ENCODE measurements around the gene LRRC34. TPM values are rescaled to one million over a fixed set of nuclear protein-coding genes. Genes with fewer than 3 reads are reported as not detected.

The LRRC34 gene
- total and polyA plus RNA-seq, 12 donors = 0.12 to 5.2 (median 2.1) TPM

DNA sequence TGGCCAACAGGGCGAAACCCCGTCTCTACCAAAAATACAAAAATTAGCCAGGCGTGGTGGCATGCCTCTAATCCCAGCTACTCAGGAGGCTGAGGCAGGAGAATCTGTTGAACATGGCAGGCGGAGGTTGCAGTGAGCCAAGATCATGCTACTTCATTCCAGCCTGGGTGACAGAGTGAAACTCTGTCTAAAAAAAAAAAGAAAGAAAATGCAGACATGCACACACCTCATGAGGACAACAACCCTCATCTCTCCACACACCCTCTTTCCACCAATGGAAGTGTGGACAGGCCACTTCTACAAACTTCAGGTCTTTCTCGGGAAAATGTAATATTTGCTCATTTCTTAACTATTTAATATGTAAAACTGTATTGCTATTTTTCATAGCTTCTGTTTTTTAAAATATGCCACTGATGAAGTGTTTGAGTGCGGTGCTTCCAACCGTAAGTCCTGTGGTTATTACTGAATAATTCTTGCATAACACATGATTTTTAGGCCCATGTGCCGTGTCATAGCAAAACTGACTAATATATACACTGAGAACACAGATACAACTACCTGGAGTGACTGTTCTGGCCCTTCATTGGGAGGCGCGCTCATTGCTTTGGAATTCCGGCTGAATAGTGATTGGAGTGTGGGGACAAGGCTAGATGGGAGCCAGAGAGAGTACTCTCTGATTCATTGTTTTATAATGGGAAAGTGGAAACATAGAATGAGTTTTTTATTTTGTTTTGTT, 33.9 kb upstream of the LRRC34 start:
- Histone ChIP-seq H3K27me3 (no peaks in the 10 kb centered on the region), H3K27ac (no peak overlapping the region), H3K4me3 (no peak overlapping the region), H3K9me3 (replicated peaks in 1 of 3) (no peaks in the 10 kb centered on the region), H3K4me1 (replicated peaks in 1 of 2) (no peaks in the 10 kb centered on the region), H3K36me3 (replicated peaks in 1 of 2) (no peaks in the 10 kb centered on the region)
- TF ChIP-seq, protein P1, sequence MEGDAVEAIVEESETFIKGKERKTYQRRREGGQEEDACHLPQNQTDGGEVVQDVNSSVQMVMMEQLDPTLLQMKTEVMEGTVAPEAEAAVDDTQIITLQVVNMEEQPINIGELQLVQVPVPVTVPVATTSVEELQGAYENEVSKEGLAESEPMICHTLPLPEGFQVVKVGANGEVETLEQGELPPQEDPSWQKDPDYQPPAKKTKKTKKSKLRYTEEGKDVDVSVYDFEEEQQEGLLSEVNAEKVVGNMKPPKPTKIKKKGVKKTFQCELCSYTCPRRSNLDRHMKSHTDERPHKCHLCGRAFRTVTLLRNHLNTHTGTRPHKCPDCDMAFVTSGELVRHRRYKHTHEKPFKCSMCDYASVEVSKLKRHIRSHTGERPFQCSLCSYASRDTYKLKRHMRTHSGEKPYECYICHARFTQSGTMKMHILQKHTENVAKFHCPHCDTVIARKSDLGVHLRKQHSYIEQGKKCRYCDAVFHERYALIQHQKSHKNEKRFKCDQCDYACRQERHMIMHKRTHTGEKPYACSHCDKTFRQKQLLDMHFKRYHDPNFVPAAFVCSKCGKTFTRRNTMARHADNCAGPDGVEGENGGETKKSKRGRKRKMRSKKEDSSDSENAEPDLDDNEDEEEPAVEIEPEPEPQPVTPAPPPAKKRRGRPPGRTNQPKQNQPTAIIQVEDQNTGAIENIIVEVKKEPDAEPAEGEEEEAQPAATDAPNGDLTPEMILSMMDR (IDR thresholded peaks at IDR 0.05) = no peak
- no peak for TF ChIP-seq POLR2A (IDR thresholded peaks at IDR 0.05)
- DNase-seq = no peak
- intact Hi-C loops (cut with DNase I) = no loop called here
- 85 to 96% (median 88%) methylated on average over 11 of the region's 11 CpGs for WGBS, 4 donors

GRCh38 chr3:169842960-169843359, 30.3 kb upstream of the LRRC34 start:
- H3K27me3 ChIP-seq = no peaks in the 10 kb centered on the region
- H3K4me1 ChIP-seq (replicated peaks in 1 of 2) = no peaks in the 10 kb centered on the region
- H3K9me3 ChIP-seq (replicated peaks in 1 of 3) = no peaks in the 10 kb centered on the region
- no peak overlapping the region for H3K4me3 ChIP-seq
- 38 to 66% (median 60%) methylated on average over 1 to 3 of the region's 3 CpGs for WGBS, 4 donors
- TF ChIP-seq, protein P1 (IDR thresholded peaks at IDR 0.05) = no peak
- TF ChIP-seq POLR2A (IDR thresholded peaks at IDR 0.05) = no peak
- intact Hi-C loops (cut with DNase I) = no loop called here
- H3K27ac ChIP-seq = no peak overlapping the region
- DNase-seq = no peak
- no peaks in the 10 kb centered on the region for H3K36me3 ChIP-seq (replicated peaks in 1 of 2)

GRCh38 chr3:169841171-169841570, 28.5 kb upstream of the LRRC34 start:
- no peak for DNase-seq
- H3K4me1 ChIP-seq (replicated peaks in 1 of 2) = no peaks in the 10 kb centered on the region
- no peak overlapping the region for H3K27ac ChIP-seq
- no peaks in the 10 kb centered on the region for H3K9me3 ChIP-seq (replicated peaks in 1 of 3)
- TF ChIP-seq, protein P1 (IDR thresholded peaks at IDR 0.05) = no peak
- H3K27me3 ChIP-seq = no peaks in the 10 kb centered on the region
- no peak overlapping the region for H3K4me3 ChIP-seq
- WGBS, 4 donors = 59 to 67% (median 60%) methylated on average over 3 to 4 of the region's 4 CpGs
- intact Hi-C loops (cut with DNase I) = no loop called here
- H3K36me3 ChIP-seq (replicated peaks in 1 of 2) = no peaks in the 10 kb centered on the region

- Histone ChIP-seq H3K9me3 (replicated peaks in 1 of 3) (no peaks in the 10 kb centered on the region), H3K4me1 (replicated peaks in 1 of 2) (no peaks in the 10 kb centered on the region), H3K27ac (no peak overlapping the region), H3K27me3 (no peaks in the 10 kb centered on the region), H3K4me3 (no peak overlapping the region), H3K36me3 (replicated peaks in 1 of 2) (no peaks in the 10 kb centered on the region)
- 93 to 100% (median 94%) methylated on average over 1 of the region's 1 CpG for WGBS, 4 donors
- intact Hi-C loops (cut with DNase I) = no loop called here
- no peak for TF ChIP-seq POLR2A (IDR thresholded peaks at IDR 0.05)
- TF ChIP-seq, protein P1 (IDR thresholded peaks at IDR 0.05) = no peak
- no peak for DNase-seq
Measured at GRCh38 chr3:169838511-169839030, 25.9 kb upstream of the LRRC34 start.

Measured in adrenal gland (tissue), 12 donors.